GM21447 (cell line): ENCODE results near the gene PRKX.
"Not testable (repeated sequence)": the region's sequence is repeated elsewhere in the genome, so short reads cannot be mapped to it uniquely, and the experiment has no call there.

Experiments
- ATAC-seq: cut with Tn5 transposase; IDR thresholded peaks from one replicate; pipeline ENCODE4 v1.9.1; 2021; ENCODE audit not compliant: unreplicated experiment

PRKX gene

DNA sequence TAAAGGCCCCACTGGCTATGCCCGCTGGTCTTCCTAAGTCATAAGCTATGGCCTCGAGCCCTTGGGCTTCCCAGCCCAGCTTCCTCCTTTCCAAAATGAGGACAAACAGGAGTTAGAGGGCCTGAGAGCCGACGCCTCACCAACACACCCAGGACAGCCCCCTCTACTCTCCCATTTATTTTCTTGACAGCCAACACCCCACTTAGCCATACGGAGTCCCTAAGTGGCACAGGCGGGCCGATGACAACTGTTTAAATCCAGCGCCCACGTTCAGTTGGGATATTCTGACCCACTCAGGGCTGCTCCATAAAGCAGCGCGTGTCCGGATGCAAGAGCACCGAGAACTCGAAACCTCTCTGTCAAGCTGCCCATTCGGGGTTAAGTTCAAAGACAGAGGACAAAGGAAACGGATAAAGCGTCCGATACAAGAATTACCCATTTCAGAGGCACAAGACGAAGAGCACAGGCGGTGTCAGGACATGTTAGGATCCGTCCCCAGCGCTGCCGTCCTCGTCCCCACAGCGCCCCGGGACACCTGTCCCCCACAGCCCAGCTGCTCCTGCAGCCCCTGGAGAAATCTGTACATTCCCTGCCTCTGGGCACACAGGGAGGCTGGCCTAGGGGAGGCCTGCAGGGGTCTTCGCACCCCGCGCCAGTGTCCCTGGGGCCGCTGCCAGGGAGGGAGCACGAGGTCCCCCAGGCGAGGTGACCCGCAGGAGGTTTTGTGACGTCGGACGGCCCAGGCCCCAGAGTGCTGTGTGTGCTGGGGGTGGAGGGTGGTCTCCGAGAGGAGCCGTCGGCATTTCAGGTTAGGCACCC lies 1.2 kb downstream of the PRKX start:
- peak; percentile 14 for ATAC-seq

DNA sequence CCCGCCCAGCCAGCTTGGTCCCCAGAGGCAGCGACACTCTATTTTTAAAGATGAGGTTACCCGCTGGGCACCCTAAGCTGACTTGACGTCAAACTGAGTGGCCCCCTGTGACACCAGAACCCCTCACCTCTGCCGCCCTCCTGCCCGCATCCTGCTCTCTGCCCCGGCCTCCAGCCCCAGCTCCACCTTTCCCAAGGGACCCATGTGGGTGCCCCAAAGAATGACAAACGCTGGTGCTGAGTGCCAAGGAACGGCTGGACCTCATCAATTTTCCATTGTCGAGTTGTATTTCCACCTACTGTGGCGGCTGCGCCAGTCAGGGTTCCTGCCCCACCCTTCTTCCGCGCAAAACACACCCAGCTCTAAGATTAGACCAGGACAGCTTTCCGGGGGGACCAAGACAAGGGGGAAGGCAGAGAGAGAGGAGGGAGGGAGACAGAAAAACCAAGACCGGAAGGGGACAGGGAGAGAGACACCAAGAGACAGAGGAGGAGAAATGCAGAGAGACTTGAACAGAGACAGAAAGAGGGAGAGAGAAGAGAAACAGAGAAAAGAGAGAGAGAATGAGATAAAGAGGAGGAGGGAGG lies 2.0 kb downstream of the PRKX start:
- ATAC-seq: peak; percentile 40

GRCh38 chrX:3707673-3708274 lies 5.7 kb downstream of the PRKX start:
- not testable (repeated sequence) for ATAC-seq

DNA sequence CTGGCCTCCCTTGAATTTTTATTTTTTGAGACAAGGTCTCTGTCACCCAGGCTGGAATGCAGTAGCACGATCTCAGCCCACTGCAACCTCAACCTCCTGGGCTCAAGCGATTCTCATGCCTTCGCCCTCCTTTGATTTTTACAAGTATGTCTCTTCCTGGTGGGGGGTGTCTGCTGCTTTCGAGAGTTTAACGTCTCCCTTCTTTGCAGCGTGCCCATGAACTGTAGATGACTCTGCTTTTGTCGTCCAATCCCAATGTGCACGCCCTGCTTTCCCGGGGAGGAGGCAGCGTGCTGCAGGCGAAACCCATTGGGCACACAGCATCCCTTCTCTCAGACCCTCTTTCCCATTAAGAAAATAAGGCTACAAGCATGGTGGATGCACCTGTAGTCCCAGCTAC lies 7.0 kb downstream of the PRKX start:
- ATAC-seq: no peak

DNA sequence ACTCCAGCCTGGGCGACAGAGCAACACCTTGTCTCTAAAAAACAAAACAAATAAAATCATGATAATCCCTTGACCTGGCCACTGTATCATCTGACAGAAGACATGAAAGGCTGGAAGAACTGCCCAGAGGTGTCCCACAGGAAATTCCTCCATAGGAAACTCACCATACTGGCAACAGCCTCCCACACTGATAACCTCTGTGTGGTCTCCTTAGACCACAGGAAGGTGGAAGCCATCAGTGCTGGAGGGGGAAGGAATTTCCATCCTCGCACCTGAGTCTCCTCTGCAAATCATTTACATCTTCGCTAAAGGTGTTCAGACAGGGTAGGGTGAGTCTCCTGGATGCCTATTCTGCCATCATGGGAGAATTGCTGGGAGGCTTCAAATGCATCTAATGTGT lies 10.2 kb downstream of the PRKX start:
- ATAC-seq: not testable (repeated sequence)

GRCh38 chrX:3702095-3702494 lies 11.4 kb downstream of the PRKX start:
- not testable (repeated sequence) for ATAC-seq

GRCh38 chrX:3701445-3701928 lies 12.0 kb downstream of the PRKX start:
- ATAC-seq: not testable (repeated sequence)

DNA sequence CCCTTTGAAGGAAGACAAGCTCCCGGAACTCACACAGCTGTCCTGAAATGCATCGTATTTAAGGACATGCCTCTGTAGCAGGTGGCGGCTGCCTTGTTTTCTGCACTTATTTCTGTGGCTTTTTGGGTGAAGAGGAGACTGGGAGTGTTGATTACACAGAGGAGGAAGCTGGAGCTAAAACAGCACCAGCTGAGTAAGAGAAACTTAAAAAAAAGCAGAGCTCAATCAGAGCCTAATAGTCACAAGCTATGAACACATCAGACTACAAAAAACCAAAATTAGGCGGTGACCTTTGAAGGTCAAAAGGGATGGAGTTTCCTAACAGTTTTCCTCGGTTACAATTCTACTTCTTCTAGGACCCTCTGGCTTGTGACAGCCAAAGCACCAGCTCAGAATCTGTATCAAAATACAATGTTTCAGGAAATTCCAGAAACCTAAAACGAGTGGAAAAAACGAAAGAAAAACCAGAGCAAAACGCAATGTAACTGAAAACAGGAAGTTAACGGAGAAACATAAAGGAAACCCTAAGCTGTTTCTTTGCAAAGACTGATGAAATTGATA lies 13.5 kb downstream of the PRKX start:
- peak; percentile 66 for ATAC-seq

DNA sequence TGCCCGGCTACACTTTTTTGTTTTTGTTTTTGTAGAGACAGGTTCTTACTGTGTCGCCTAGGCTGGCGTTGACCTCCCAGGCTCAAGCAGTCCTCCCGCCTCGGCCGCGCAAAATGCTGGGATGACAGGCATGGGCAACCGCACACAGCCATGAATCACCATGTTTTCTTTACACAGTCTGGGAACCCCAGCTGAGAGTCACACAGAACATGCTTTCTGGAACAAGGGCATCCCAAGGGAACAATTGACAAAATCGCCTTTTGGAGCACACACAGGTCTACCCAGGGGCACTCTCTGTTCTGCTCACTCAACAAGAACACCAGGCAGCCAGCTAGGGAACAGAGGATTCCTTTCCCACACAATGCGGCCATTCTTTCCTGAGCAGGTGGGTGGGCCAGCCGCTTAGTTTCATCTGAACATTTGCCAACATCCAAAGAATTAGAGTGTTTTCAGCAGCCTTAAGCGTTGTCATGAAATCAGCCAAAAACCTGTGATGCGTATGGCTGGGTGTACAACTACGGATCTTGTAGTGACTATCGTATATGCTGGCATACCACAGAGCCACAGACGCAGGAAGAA lies 15.7 kb downstream of the PRKX start:
- no peak for ATAC-seq

DNA sequence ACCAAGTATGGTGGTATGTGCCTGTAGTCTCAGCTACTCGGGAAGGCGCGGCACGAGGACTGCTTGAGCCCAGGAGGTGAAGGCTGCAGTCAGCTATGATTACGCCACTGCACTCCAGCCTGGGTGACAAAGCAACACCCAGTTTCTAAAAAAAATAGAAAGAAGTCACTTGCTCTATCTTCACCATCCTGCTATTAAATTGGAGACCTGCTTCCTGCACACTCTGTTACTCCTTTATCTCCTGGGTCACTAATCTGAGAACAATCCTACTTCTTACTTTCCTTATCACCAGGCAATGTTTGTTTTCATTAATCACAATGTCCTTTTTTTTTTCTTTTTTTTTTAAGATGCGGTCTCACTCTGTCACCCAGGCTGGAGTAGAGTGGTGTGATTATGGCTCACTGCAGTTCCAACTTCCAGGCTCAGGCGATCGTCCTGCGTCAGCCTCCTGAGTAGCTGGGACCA lies 16.2 kb downstream of the PRKX start:
- ATAC-seq: no peak

- no peak for ATAC-seq
Observed at GRCh38 chrX:3695536-3695935, 17.9 kb downstream of the PRKX start.

DNA sequence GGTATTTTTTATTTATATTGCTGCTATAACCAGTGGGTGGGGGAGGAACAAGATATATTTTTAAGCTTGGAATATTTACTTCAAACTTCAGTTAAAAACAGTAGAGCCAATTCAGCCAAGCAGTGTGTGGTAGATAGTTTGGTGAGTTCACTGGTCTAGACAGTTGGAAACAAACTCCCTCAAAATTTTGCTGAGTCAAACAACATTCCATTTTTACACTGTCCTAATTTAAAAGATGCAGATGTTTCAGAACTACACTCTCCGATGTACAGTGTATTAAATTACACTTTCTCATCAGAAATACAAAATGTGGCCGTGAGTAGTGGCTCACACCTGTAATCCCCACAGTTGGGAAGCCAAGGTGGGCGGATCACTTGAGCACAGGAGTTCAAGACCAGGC lies 23.3 kb downstream of the PRKX start:
- ATAC-seq: no peak

- ATAC-seq: not testable (repeated sequence)
Observed at GRCh38 chrX:3683236-3683635, 30.2 kb downstream of the PRKX start.

DNA sequence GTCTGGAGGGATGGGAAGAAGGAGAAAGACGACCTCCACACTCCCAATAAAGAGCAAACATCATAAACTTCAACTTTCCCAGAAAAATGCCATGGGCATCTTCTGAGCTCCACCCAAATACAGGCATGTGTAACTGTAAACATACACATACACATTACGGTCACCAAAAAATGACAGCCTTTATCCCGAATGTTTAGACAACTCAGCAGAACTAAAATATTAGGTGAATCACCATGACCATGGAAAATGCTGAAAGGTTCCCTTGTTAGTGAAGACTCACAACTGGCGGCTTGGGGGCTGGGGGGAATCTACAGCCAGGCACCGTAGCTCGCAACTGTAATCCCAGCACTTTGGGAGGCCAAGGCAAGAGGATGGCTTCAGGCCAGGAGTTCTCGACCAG lies 33.0 kb downstream of the PRKX start:
- no peak for ATAC-seq

GRCh38 chrX:3679669-3680068 lies 33.8 kb downstream of the PRKX start:
- no peak for ATAC-seq

GRCh38 chrX:3678328-3678727 lies 35.1 kb downstream of the PRKX start:
- no peak for ATAC-seq

DNA sequence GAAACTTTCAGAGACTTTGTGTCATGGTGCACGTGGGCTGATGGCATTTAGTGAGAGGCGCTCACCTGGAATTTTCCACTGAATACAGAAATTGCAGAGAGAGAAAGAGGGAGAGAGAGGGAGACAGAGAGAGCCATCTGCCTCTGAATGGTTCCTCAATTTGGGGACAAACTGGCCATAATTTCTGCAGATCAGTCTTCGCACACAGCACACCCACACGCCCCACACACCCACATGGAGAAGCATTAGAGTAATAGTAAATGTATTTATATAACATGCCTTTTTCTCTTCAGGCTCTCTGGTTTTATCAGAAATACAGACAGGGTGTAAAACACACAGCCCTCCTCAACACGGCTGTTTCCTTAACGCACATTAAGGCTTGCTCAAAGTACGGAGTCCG lies 38.6 kb downstream of the PRKX start:
- ATAC-seq: no peak

DNA sequence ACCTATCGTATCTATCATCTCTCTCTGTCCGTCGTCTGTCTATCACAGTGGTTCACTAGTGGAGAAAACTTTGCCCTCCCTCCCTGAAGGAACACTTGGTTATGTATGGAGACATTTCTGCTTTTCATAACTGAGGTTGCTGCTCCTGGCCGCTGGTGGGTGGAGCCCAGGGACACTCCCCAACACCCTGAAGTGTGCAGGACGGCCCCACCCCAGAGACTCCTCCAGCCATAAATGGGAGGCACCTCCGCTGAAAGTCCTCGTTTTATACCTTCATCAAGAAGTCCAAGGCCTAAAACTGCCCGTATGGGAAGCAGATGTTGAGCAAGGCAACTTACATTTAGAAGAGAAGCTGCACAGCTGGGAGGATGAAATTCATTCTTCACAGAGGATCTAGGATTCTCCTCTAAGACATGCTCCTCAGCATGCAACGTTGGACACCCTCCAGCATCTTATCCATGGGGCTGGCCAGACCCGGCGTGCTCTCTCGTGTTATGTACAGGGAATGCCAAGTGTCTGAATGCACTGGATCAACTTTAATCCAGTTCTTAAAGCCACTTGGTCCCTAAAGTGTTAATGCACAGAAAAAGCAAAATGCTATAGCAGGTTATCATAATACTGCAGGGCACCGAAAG lies 43.5 kb downstream of the PRKX start:
- no peak for ATAC-seq

DNA sequence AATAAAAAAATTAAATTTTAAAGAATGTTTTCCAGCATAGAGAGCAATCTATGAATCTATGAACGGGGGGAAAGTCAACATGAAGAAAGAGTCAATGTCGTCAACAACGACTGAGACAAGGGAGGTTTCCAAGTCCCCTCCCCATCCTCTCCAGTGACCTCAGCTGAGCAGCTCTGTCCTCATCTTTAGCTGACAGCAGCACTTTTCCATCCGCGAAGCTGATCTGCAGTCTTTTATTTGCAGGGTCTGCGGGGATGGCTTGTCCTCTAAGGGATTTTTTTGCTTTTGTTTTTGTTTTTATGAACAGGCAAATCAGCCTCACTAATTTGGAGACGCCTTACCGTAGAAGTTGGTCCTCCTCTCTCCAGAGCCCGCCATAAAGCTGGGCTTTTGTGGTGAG lies 46.5 kb downstream of the PRKX start:
- ATAC-seq: no peak

DNA sequence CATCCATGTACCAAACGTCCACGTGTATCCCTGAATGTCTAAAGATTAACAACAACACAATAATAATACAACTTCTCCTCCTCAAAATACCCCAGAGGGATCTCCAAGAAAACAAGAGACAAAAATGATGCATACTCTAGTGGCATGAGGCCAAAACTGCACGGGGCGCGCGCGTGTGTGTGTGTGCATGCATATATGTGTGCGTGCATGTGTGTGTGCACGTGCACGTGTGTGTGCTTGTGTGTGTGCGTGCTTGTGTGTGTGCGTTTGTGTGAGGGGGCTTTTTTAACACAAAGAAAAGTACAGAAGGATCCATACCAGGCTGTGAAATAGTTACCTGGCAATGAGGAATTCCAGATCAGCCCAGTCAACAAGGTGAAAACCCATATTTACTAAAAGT lies 48.5 kb downstream of the PRKX start:
- no peak for ATAC-seq
